ENCODE results near the gene HLA-A. TPM values are rescaled to one million over a fixed set of nuclear protein-coding genes. Genes with fewer than 3 reads are reported as not detected.

HLA-A gene
- total and polyA plus RNA-seq, 2 of the 13 experiments (the other 11 are each of a cell fraction or from before 2014, with no cell fraction given): 345 to 527 TPM

DNA sequence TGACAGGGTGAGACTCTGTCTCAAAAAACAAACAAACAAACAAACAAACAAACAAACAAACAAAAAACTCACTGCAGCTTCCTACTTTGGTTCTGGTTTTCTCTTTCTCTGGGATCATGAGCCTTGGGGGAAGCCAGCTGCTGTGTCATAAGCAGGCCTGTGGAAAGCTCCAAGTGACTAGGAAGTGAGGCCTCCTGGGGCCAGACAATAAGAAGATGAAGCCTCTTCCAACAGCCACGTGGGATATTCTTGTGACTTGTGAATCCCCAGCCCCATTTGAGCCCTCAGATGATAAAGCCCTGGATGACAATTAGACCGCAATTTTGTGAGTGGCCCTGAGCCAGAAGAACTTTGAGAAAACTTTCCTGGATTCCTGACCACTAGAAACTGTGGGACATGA, 11.4 kb downstream of the HLA-A start (continued):
- TF ChIP-seq, protein P1, sequence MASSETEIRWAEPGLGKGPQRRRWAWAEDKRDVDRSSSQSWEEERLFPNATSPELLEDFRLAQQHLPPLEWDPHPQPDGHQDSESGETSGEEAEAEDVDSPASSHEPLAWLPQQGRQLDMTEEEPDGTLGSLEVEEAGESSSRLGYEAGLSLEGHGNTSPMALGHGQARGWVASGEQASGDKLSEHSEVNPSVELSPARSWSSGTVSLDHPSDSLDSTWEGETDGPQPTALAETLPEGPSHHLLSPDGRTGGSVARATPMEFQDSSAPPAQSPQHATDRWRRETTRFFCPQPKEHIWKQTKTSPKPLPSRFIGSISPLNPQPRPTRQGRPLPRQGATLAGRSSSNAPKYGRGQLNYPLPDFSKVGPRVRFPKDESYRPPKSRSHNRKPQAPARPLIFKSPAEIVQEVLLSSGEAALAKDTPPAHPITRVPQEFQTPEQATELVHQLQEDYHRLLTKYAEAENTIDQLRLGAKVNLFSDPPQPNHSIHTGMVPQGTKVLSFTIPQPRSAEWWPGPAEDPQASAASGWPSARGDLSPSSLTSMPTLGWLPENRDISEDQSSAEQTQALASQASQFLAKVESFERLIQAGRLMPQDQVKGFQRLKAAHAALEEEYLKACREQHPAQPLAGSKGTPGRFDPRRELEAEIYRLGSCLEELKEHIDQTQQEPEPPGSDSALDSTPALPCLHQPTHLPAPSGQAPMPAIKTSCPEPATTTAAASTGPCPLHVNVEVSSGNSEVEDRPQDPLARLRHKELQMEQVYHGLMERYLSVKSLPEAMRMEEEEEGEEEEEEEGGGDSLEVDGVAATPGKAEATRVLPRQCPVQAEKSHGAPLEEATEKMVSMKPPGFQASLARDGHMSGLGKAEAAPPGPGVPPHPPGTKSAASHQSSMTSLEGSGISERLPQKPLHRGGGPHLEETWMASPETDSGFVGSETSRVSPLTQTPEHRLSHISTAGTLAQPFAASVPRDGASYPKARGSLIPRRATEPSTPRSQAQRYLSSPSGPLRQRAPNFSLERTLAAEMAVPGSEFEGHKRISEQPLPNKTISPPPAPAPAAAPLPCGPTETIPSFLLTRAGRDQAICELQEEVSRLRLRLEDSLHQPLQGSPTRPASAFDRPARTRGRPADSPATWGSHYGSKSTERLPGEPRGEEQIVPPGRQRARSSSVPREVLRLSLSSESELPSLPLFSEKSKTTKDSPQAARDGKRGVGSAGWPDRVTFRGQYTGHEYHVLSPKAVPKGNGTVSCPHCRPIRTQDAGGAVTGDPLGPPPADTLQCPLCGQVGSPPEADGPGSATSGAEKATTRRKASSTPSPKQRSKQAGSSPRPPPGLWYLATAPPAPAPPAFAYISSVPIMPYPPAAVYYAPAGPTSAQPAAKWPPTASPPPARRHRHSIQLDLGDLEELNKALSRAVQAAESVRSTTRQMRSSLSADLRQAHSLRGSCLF (CRISPR knock-in tag; IDR thresholded peaks at IDR 0.05; ENCODE audit: borderline replicate concordance): no peak
- TF ChIP-seq, protein P2, sequence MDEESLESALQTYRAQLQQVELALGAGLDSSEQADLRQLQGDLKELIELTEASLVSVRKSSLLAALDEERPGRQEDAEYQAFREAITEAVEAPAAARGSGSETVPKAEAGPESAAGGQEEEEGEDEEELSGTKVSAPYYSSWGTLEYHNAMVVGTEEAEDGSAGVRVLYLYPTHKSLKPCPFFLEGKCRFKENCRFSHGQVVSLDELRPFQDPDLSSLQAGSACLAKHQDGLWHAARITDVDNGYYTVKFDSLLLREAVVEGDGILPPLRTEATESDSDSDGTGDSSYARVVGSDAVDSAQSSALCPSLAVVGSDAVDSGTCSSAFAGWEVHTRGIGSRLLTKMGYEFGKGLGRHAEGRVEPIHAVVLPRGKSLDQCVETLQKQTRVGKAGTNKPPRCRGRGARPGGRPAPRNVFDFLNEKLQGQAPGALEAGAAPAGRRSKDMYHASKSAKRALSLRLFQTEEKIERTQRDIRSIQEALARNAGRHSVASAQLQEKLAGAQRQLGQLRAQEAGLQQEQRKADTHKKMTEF (CRISPR knock-in tag; IDR thresholded peaks at IDR 0.05): no peak

DNA sequence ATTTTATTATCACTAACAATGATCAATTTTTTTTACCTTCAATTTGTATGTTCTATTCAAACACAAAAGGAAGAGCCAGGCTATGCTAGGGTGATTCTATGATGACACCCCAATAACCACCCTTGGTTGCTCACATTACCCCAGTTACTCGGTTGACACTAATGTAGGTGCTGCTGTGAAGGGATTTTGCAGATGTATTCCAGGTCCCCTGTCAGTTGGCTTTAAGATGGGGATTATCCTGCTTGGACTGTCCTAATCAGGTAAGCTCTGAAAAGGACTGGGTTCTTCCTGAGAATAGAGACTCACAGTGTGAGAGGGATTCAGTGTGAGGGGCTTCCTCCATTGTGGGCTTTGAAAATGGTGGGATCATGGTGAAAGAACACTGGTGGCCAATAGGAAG, 11.9 kb downstream of the HLA-A start:
- FAIRE-seq (no peak), ATAC-seq (no peak), DNase-seq (ENCODE audit: low spot score) (no peak)
- in situ Hi-C loops (cut with HindIII; ENCODE audit: extremely low pct_ligation_motif_present, low pct_unique_long_range_greater_than_20kb) (no loop called here), intact Hi-C loops (cut with micrococcal nuclease; ENCODE audit: unreplicated experiment) (no loop called here)
- BruUV-seq (replicated peaks): no TSS peak
- Histone ChIP-seq H3K27ac (ENCODE audit: extremely low read length, insufficient read depth, low read length) (no peak overlapping the region), H3K79me2 (ENCODE audit: insufficient read depth, low read length) (no peaks in the 10 kb centered on the region), H3K27me3 (ENCODE audit: control insufficient read depth in 1 of 2, insufficient read depth in 2 of 2, low read length in 2 of 2) (no peaks in the 10 kb centered on the region), H3K9me3 (ENCODE audit: low read length) (no peaks in the 10 kb centered on the region), H2AFZ (ENCODE audit: low read length) (no peak overlapping the region), H3K4me2 (ENCODE audit: low read depth, low read length) (no peak overlapping the region), H3K9ac (ENCODE audit: insufficient read depth, low read depth, low read length) (no peak overlapping the region), H3K36me3 (replicated peaks in 1 of 2; ENCODE audit: control insufficient read depth in 1 of 2, insufficient read depth in 2 of 2, low read length in 2 of 2) (peaks cover 3% of the 10 kb centered on the region in 2 experiments; a peak in 1 of 5 replicates), H3K4me1 (ENCODE audit: insufficient read depth, low read length) (no peaks in the 10 kb centered on the region), H4K20me1 (ENCODE audit: insufficient read depth, low read length) (no peaks in the 10 kb centered on the region), H3K4me3 (replicated peaks in 1 of 3; ENCODE audit: insufficient read depth in 1 of 3, low read depth in 2 of 3, low read length in 3 of 3) (no peak overlapping the region)
- no CpG with 5 or more reads among the region's 1 CpG for WGBS (ENCODE audit: low lambda C conversion rate)
- POLR2A ChIA-PET: interaction anchor here (0.7 kb wide), 1 partner anchor 156 kb away, joined by 3 read pairs; no protein-coding TSS in a partner anchor
- CTCF ChIA-PET (ENCODE audit: low intra/inter-chr PET ratio, low total read pairs): no interaction called here
- TF ChIP-seq ZMYM3 (CRISPR knock-in tag; IDR thresholded peaks at IDR 0.05) (no peak), GMEB2 (CRISPR knock-in tag; IDR thresholded peaks at IDR 0.05; ENCODE audit: low read depth) (no peak), NR1H2 (CRISPR knock-in tag; IDR thresholded peaks at IDR 0.05; ENCODE audit: borderline replicate concordance, low read depth) (no peak), ZNF564 (CRISPR knock-in tag; IDR thresholded peaks at IDR 0.05) (no peak), ZNF781 (CRISPR knock-in tag; IDR thresholded peaks at IDR 0.05; ENCODE audit: borderline replicate concordance, not compliant biosample characterization) (no peak), AGO1 (IDR thresholded peaks at IDR 0.05; ENCODE audit: low read depth, low read length, poor library complexity, severe bottlenecking) (no peak), SOX6 (IDR thresholded peaks at IDR 0.05) (no peak), SOX6 (CRISPR knock-in tag; IDR thresholded peaks at IDR 0.05) (no peak), MIER3 (CRISPR knock-in tag; IDR thresholded peaks at IDR 0.05; ENCODE audit: borderline replicate concordance) (no peak)
- TF ChIP-seq, protein P3, sequence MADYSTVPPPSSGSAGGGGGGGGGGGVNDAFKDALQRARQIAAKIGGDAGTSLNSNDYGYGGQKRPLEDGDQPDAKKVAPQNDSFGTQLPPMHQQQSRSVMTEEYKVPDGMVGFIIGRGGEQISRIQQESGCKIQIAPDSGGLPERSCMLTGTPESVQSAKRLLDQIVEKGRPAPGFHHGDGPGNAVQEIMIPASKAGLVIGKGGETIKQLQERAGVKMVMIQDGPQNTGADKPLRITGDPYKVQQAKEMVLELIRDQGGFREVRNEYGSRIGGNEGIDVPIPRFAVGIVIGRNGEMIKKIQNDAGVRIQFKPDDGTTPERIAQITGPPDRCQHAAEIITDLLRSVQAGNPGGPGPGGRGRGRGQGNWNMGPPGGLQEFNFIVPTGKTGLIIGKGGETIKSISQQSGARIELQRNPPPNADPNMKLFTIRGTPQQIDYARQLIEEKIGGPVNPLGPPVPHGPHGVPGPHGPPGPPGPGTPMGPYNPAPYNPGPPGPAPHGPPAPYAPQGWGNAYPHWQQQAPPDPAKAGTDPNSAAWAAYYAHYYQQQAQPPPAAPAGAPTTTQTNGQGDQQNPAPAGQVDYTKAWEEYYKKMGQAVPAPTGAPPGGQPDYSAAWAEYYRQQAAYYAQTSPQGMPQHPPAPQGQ (CRISPR knock-in tag; IDR thresholded peaks at IDR 0.05; ENCODE audit: borderline replicate concordance): no peak

Measured in HepG2 (cell line).